VCaP (cell line): ENCODE results near the gene SYTL2.
"Not testable (repeated sequence)": the region's sequence is repeated elsewhere in the genome, so short reads cannot be mapped to it uniquely, and the experiment has no call there.

Source experiments
- H3K27ac ChIP-seq: fragments of 450-650 bp; 2 replicates; pipeline ENCODE4 v1.5.1; 2017
- TF ChIP-seq, protein P1 (sequence below): fragments of 450-650 bp; conservative IDR thresholded peaks from 2 replicates; pipeline ENCODE4 v1.5.1; 2017; ENCODE audit warnings: mild to moderate bottlenecking, moderate library complexity

Gene SYTL2

DNA sequence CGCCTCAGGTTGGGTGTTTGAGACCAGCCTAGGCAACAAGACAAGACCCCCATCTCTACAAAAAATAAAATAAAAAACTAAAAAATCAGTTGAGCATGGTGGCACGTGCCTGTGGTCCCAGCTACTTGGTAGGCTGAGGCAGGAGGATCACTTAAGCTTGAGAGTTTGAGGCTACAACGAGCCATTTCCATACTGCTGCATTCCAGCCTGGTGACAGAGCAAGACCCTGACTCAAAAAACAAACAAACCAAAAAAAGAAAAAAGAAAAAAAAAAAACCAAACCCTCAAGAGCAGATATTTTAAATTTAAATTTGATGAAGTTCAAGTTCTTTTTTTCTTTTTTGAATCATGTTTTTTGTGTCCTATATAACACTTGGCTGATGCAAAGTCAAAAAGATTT is 37.1 kb upstream of the SYTL2 start:
- TF ChIP-seq, protein P1, sequence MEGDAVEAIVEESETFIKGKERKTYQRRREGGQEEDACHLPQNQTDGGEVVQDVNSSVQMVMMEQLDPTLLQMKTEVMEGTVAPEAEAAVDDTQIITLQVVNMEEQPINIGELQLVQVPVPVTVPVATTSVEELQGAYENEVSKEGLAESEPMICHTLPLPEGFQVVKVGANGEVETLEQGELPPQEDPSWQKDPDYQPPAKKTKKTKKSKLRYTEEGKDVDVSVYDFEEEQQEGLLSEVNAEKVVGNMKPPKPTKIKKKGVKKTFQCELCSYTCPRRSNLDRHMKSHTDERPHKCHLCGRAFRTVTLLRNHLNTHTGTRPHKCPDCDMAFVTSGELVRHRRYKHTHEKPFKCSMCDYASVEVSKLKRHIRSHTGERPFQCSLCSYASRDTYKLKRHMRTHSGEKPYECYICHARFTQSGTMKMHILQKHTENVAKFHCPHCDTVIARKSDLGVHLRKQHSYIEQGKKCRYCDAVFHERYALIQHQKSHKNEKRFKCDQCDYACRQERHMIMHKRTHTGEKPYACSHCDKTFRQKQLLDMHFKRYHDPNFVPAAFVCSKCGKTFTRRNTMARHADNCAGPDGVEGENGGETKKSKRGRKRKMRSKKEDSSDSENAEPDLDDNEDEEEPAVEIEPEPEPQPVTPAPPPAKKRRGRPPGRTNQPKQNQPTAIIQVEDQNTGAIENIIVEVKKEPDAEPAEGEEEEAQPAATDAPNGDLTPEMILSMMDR, result no peak
- H3K27ac ChIP-seq, result no peak overlapping the region

- TF ChIP-seq, protein P1, result no peak
- no peak overlapping the region for H3K27ac ChIP-seq
Observed at GRCh38 chr11:85847436-85847835, 36.5 kb upstream of the SYTL2 start.

DNA sequence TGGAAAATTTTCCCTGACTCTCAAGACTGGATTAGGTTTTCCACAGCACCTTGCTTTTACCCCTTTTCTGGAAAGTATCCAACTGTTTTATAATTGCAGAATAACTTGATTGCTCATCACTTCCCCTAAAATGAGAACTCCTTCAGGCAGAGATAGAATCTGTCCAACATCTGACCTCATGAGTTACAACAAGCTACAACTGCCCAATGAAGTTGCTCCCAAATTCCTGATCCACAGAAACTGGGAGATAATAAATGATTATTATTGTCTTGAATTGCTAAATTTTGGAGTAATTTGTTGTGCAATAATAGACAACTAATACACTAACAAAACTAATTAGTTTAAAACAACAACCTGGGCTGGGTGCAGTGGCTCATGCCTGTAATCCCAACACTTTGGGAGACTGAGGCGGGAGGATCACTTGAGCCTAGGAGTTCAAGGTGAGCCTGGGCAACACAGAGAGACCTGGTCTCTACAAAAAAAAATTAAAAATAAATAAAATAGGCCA is 34.2 kb upstream of the SYTL2 start:
- H3K27ac ChIP-seq, result no peak overlapping the region
- TF ChIP-seq, protein P1, result no peak

GRCh38 chr11:85844439-85845123 is 33.6 kb upstream of the SYTL2 start:
- no peak overlapping the region for H3K27ac ChIP-seq
- TF ChIP-seq, protein P1, result no peak

- TF ChIP-seq, protein P1, result no peak
- no peak overlapping the region for H3K27ac ChIP-seq
Observed at GRCh38 chr11:85843929-85844328, 33.0 kb upstream of the SYTL2 start.

- H3K27ac ChIP-seq, result not testable (repeated sequence)
Observed at GRCh38 chr11:85840932-85841331, 30.0 kb upstream of the SYTL2 start.

- TF ChIP-seq, protein P1, result no peak
- no peak overlapping the region for H3K27ac ChIP-seq
Observed at GRCh38 chr11:85835729-85836128, 24.8 kb upstream of the SYTL2 start.

- TF ChIP-seq, protein P1, result no peak
- no peak overlapping the region for H3K27ac ChIP-seq
Observed at GRCh38 chr11:85835263-85835662, 24.3 kb upstream of the SYTL2 start.
